Central memory CD8-positive, alpha-beta T cell (primary cell): ENCODE measurements around the gene ZNF750.

Experiments used
- ATAC-seq: fragments of 150-1000 bp; cut with Tn5 transposase; replicated peaks from 2 replicates; pipeline ENCODE4 v1.10.0; 2022; ENCODE audit warnings: mild to moderate bottlenecking, moderate FRiP score, moderate number of reproducible peaks; ENCODE audit not compliant: poor library complexity, severe bottlenecking; ENCODE audit errors: extremely low read depth
- DNase-seq, 2 donors: peaks; one replicate each; pipeline ENCODE4 v3.0.0; 2021; ENCODE audit warnings: low spot score in 2 of 2
- H3K27ac Mint-ChIP-seq: one replicate; pipeline ENCODE4 v1.8.0; 2022; ENCODE audit warnings: low read depth, mild to moderate bottlenecking, moderate library complexity, mixed read lengths
- H3K27me3 Mint-ChIP-seq: one replicate; pipeline ENCODE4 v1.8.0; 2022; ENCODE audit warnings: mixed read lengths
- H3K36me3 Mint-ChIP-seq: one replicate; pipeline ENCODE4 v1.8.0; 2022; ENCODE audit warnings: mild to moderate bottlenecking, moderate library complexity, mixed read lengths; ENCODE audit not compliant: insufficient read depth
- H3K4me1 Mint-ChIP-seq: one replicate; pipeline ENCODE4 v1.8.0; 2022; ENCODE audit warnings: mixed read lengths
- H3K4me3 Mint-ChIP-seq: one replicate; pipeline ENCODE4 v1.8.0; 2022; ENCODE audit warnings: mild to moderate bottlenecking, moderate library complexity, mixed read lengths
- H3K9me3 Mint-ChIP-seq: one replicate; pipeline ENCODE4 v1.8.0; 2022; ENCODE audit warnings: mixed read lengths

The ZNF750 gene

DNA sequence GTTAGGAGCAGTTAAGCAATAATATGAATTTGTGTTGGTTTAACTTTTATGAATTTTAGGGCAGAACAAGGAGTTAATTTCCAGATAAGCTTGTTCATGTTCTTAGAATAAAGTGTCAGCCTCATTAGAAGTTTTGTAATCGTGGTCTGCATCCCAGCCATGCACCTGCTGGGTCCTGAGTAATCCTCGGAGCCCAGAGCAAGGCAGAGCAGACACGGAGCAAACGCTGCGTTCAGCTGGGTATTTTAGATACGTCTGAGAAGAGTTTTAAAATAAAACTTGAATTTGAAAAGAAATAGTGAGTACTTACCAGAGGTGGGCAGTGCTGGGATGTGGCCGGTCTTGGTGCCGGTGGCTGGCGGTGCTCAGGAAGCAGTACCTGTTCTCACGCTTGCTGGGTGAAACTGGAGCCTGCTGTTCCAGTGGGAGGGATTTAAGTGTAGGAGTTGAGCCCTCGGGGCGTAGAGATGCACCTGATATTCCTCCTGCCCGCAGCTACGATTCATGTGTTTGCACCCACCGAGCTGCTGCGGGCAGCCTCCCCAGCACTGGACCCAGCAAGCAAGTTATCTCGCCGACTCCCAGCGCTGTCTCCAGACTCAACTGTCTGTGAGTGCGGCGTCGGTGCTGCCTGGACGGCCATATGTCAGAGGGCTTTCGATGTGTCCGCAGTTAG, at the start of gene ZNF750:
ZNF750 (minus strand) TSS at position 406 of the 676 bp plus-strand sequence. CDS start 7,568 bp downstream, outside the sequence.
- no peak within 1 kb of the TSS for H3K27ac Mint-ChIP-seq
- no peaks in the 10 kb centered on the region for H3K9me3 Mint-ChIP-seq
- H3K36me3 Mint-ChIP-seq = peaks cover 8% of the 10 kb centered on the region
- peaks cover 11% of the 10 kb centered on the region for H3K4me1 Mint-ChIP-seq
- H3K4me3 Mint-ChIP-seq = no peak within 1 kb of the TSS
- ATAC-seq (no peak), DNase-seq (no peak)
- H3K27me3 Mint-ChIP-seq = no peaks in the 10 kb centered on the region

DNA sequence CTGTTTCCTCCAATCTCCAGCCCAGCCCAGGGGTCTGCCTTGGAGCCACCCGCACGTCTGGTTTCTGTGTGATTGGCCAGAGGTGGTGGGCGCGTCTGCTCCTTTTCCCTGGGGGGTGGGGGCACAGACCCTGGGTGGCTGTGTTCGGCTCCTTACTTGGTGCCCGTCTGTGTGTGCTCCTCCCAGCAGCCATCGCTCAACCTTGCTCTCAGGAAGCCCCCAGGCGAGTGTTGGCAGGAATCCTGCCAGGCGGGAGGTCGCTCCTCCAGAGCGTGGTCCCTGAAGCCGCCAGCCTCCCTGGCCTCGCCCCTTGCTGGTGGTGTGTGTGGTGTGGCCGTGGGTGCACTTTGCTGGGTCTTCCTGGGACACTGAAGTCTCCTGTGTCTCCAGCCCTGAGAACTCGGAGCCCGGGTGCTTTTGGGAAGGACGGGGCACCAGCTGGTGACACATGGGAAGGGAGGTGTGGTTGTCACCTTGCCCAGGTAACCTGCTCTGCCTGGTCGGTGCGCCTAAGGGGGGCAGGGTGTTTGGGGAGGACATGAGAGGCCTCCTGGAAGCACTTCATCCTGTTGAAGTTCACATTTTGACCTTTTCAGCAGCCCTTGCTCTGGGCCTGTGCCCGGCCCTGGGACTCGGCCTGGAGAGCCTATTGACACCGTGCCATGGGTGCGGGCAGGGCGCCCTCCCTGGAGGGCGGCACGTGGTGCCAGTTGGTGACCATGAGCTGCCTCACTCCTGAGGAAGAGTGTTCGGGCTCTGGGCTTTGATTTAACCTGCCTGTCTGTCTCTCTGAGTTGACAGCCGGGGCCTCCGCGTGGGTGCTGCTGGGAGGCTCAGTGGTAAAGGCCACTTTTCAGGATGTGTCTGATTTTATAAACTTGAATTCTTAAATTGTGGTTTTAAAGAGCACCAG, 49.0 kb upstream of the ZNF750 start:
- ATAC-seq (no peak), DNase-seq (no peak)
- Mint-ChIP-seq H3K27me3 (no peaks in the 10 kb centered on the region), H3K4me3 (no peak overlapping the region), H3K9me3 (no peaks in the 10 kb centered on the region), H3K36me3 (peaks cover 30% of the 10 kb centered on the region), H3K27ac (no peak overlapping the region), H3K4me1 (peaks cover 54% of the 10 kb centered on the region)

DNA sequence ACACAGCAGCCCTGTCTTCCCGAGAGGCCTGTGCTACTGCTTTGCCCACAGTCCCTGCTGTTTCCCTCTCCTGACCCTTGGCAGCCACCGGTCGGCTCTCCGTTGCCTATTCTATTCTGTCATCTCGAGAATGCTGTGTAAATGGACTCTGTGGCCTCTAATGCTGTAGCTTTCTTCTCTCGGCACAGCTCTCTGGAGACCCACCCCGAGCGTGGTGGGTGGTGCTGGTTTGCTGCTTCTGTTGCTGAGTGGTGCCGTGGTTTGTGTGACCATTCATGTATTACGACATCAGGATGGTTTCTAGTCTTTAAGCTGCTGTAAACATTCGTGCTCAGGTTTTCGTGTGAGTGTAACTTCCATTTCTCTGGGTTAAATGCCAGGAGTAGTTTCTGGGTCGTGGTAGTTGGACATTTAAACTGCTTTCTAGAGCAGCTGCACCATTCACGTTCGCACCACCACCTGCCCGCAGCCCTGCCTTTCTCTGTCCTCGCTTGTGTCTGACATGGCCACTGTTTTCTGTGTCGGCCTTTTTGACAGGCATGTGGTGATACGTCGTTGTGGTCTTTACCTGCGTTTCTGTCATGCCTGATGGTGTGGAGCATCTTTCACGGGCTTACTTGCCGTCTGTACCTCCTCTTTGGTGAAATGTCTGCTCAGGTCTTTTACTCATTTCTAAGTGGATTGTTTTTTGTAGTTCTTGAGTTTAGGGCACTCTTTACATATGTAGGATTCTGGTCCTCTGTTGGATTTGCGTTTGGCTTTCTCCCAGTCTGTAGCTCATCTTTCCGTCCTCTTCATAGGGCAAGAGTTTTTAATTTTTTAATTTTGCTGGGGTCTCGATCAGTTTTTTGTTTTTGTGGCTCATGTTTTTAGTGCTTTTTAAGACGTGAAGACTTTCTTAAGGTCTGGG, 47.7 kb upstream of the ZNF750 start:
- DNase-seq (no peak), ATAC-seq (no peak)
- Mint-ChIP-seq H3K4me1 (peaks cover 54% of the 10 kb centered on the region), H3K27ac (peak overlapping the region; percentile 90), H3K27me3 (no peaks in the 10 kb centered on the region), H3K4me3 (peak overlapping the region; percentile 18), H3K9me3 (no peaks in the 10 kb centered on the region), H3K36me3 (peaks cover 33% of the 10 kb centered on the region)

DNA sequence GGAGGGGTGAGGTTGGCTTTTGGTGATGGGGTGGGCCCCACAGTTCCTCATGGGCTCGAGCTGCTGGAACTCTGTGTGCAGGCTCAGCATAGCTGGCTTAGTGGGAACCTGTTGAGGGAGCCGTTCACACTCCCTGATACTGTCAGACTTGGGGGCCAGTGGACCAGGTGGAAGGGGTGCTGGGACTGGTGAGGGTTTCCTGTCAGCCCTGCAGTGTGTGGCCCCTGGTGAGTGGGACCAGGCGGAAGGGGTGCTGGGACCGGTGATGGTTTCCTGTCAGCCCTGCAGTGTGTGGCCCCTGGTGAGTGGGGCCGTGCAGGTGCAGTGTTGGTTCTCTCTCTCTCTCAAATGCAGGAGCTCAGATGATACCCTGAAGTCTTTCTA, 45.1 kb upstream of the ZNF750 start:
- Mint-ChIP-seq H3K27me3 (no peaks in the 10 kb centered on the region), H3K9me3 (no peaks in the 10 kb centered on the region), H3K36me3 (peaks cover 27% of the 10 kb centered on the region), H3K4me3 (peak overlapping the region; percentile 71), H3K4me1 (peaks cover 68% of the 10 kb centered on the region), H3K27ac (peak overlapping the region; percentile 99)
- ATAC-seq (peak; percentile 33), DNase-seq (peak in 1 of 2 donors; percentile 57)

DNA sequence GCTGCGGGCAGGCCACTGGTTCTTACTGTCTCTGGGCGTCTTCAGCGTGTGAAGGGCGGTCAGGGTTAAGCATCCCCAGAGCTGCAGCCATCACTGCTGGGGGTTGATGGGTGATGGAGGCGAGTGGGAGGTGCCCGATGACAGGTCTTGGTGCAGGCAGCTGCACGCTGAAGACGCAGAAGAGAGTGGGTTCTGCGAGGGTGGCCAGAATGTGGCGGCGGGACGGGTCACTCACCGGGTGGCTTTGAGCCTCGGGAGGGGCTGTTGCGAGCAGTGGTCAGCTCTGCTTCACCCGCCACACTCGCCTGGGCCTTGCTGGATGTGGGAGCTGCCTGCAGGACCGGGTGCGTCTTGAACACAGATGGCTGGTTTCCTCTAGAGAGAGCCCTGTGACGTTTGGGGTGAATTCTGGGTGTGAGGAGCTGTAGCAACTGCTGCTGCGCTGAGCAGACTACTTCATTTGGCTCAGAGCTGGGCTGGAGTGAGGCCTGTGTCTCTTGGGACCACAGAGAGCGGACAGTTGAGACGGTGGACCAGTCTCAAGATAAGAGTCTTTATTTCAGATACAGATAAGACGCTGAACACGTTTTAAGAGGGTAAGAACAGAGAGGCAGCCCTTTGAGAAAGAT, 44.6 kb upstream of the ZNF750 start:
- H3K4me1 Mint-ChIP-seq = peaks cover 73% of the 10 kb centered on the region
- peak in 1 of 2 donors; percentile 55 for DNase-seq
- no peaks in the 10 kb centered on the region for H3K9me3 Mint-ChIP-seq
- peak; percentile 44 for ATAC-seq
- H3K36me3 Mint-ChIP-seq = peaks cover 28% of the 10 kb centered on the region
- peak overlapping the region; percentile 99 for H3K27ac Mint-ChIP-seq
- H3K4me3 Mint-ChIP-seq = peak overlapping the region; percentile 71
- no peaks in the 10 kb centered on the region for H3K27me3 Mint-ChIP-seq

DNA sequence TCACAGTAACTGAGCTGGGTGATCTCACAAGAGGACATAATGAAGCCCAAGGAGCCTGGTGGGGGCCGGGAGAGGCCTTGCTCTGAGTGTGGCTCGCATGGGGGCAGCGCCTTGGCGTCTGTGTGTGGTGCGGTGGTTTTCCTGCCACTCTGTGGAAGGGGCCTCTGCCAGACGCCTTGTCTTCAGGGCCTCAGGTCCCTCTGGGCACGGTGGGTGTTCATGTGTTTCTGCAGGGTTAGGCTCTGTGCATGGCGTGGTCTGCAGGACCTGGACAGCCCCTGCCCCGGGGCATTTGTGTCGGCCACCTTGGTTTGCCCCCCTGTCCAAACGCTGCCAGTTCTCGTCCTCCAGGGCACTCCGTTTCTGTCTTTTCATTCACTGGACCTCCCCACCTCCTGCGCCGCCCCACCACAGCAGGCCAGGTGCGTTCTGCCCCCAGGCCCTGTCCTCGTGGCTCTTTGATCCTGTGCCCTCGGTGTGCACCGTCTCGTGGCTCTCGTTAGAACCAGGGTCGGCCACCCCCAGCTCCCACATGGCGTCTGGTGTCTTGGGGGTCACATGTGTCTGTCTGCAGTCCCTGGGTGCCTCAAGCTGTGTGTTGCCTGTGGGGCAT, 43.7 kb upstream of the ZNF750 start:
- peaks cover 27% of the 10 kb centered on the region for H3K36me3 Mint-ChIP-seq
- H3K27me3 Mint-ChIP-seq = no peaks in the 10 kb centered on the region
- no peaks in the 10 kb centered on the region for H3K9me3 Mint-ChIP-seq
- H3K4me1 Mint-ChIP-seq = peaks cover 83% of the 10 kb centered on the region
- peak; percentile 4 for ATAC-seq
- H3K27ac Mint-ChIP-seq = peak overlapping the region; percentile 99
- peak in 1 of 2 donors; percentile 45 for DNase-seq
- peak overlapping the region; percentile 71 for H3K4me3 Mint-ChIP-seq

DNA sequence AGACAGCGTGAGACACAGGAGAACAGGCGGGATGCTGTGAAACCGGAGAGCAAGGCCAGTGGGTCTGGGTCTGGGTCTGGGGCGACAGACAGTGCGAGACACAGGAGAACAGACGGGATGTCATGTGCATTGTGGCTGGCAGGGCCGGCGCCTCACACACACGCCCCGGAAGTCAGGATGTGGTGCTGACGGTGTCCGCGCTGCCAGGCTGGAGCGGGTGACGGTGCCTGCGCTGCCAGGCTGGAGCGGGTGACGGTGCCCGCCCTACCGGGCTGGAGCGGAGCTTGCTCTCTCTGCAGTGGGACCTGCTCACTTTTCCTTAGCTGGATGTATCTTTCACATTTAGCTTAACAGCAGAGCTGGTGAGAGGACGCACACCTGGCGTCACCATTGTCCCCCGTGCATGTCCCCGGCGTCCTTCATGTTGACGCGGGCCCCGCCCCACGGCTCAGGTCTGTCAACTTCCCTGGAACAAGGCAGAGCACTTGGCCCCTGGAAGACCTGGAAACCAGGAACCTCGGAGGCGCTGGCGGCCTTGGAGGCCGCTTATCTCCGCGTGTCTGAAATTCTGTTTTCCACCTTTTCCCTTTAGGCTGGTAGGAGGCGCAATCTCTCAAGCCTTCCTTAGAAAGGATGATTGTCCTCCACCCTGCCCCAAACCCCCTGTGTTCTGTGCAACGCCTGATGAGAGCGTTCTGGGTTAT, 43.0 kb upstream of the ZNF750 start:
- peak overlapping the region; percentile 71 for H3K4me3 Mint-ChIP-seq
- H3K4me1 Mint-ChIP-seq = peaks cover 84% of the 10 kb centered on the region
- no peaks in the 10 kb centered on the region for H3K9me3 Mint-ChIP-seq
- H3K27ac Mint-ChIP-seq = peak overlapping the region; percentile 99
- peaks cover 27% of the 10 kb centered on the region for H3K36me3 Mint-ChIP-seq
- ATAC-seq (peak; percentile 85), DNase-seq (peak; percentile 67 to 93)
- no peaks in the 10 kb centered on the region for H3K27me3 Mint-ChIP-seq

DNA sequence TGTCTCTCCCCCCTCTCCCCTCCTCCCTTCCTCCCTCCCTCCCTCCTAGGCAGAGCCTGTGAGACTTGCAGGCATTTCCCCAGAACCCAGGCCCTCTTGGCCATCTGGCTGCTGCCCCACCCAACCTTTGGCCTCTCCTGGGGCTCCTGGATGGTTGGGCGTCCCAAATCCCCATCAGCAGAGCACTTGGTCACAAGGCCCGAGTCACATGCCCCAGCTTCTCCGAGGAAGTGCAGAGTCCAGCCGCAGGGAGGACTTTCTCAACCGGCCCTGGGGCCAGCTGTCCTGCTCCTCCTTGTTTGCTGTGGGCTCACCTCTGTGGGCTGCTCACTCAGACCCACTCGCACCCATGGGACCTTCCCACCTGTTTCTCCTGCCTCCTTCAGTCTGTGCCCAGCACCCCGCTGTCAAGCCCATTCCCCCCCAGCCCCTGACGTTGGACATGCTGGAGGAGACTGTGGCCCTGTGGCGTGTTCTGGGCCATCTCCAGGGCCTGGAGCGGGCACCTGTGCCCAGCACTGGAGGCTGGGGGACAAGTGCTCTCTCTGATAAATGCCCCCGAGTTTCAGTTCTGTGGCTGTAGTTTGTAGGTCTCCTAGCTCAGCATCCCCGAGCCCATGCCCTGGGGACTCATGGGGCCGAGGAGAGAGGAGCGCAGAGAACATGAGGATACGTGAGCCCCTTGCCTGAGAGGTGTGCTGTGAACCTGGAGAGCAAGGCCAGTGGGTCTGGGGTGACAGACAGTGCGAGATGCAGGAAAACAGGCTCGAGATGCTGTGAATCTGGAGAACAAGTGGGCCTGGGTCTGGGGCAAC, 42.3 kb upstream of the ZNF750 start:
- ATAC-seq = no peak

DNA sequence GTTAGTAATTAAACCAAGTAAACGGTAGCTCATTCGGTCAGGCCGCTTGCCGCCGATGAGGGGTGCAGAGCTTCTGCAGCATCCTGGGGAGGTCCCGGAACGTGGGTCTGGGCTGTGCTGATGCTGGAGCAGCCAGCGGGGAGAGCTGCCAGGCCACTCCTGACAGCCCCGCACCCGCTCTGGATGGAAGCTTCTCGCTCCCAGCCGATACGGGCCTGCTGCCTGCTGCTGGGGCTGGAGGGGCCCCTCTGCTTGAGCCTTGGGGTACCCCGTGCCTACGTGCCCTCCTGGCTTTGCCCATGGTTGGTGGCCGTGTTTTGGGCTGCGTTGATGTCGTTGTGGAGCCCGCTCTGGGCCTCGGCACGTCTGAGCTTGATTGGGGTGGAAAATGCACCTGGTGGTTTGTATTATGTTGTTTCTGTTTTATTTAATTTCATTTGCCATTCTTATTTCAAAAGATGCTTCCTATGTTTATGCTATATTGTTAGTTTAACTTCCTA, 41.6 kb upstream of the ZNF750 start:
- peak overlapping the region; percentile 99 for H3K27ac Mint-ChIP-seq
- no peaks in the 10 kb centered on the region for H3K27me3 Mint-ChIP-seq
- peaks cover 73% of the 10 kb centered on the region for H3K4me1 Mint-ChIP-seq
- DNase-seq (no peak), ATAC-seq (no peak)
- peak overlapping the region; percentile 18 for H3K4me3 Mint-ChIP-seq
- H3K36me3 Mint-ChIP-seq = peaks cover 27% of the 10 kb centered on the region
- no peaks in the 10 kb centered on the region for H3K9me3 Mint-ChIP-seq

More for the DNA sequence above, 42.3 kb upstream of the ZNF750 start:
- peak overlapping the region; percentile 71 for H3K4me3 Mint-ChIP-seq
- peak overlapping the region; percentile 99 for H3K27ac Mint-ChIP-seq
- H3K36me3 Mint-ChIP-seq = peaks cover 27% of the 10 kb centered on the region
- no peaks in the 10 kb centered on the region for H3K9me3 Mint-ChIP-seq
- no peaks in the 10 kb centered on the region for H3K27me3 Mint-ChIP-seq
- H3K4me1 Mint-ChIP-seq = peaks cover 76% of the 10 kb centered on the region
- no peak for DNase-seq

DNA sequence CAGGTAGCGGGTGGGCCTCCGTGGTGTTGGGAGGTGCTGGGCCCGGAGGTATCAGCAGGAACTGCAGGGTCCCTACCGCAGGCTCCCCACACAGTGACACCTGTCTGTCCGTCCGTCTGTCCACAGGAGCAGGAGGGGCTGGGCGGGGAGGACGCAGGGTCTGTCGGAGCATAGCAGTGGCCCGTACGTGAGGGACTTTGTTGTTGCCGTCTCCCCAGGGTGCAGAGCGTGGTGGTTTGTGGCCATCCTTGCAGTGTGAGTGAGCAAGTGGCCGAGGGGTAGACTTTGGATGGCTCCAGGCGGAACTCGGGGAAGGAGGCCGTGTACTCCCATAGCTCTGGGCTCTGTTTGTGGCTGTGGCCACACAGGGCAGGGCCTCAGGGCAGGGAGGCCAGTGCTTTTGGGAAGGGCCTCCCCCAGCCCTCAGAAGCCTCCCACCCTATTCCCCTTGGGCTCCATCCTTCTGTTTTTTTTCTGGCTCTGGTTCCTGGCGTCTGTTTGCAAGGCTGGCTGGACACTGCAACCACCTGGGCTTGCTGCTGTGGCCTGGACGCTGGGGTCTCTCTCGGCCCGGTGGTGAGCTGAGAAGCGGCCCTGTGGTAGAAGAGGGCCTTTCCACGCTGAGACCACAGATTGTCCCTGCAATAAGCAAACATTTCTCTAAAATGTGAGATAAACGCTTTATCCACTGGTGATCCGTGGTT, 41.0 kb upstream of the ZNF750 start:
- Mint-ChIP-seq H3K9me3 (no peaks in the 10 kb centered on the region), H3K4me1 (peaks cover 67% of the 10 kb centered on the region), H3K27me3 (no peaks in the 10 kb centered on the region), H3K36me3 (peaks cover 25% of the 10 kb centered on the region), H3K4me3 (peak overlapping the region; percentile 49), H3K27ac (peak overlapping the region; percentile 77)
- ATAC-seq (no peak), DNase-seq (no peak)
